ENCODE results near the gene CHIA. TPM values are rescaled to one million over a fixed set of nuclear protein-coding genes. Genes with fewer than 3 reads are reported as not detected.

The CHIA gene
- total and polyA plus RNA-seq, 9 of the 15 experiments (the other 6 are each of a cell fraction or from before 2014, with no cell fraction given) = not detected

GRCh38 chr1:111347026-111347425 lies 56.4 kb downstream of the CHIA start:
- Histone ChIP-seq H3K27ac (ENCODE audit: extremely low read depth, low read depth, low read length) (no peak overlapping the region), H2AFZ (ENCODE audit: low read depth, low read length) (no peak overlapping the region), H3K36me3 (ENCODE audit: control insufficient read depth, insufficient read depth, low read length) (no peaks in the 10 kb centered on the region), H4K20me1 (replicated peaks; ENCODE audit: control insufficient read depth, insufficient read depth, low read length) (no peaks in the 10 kb centered on the region), H3K4me1 (replicated peaks in 1 of 2; ENCODE audit: control insufficient read depth in 2 of 2, insufficient read depth in 2 of 2, low read length in 2 of 2) (peaks cover 0 to 7% of the 10 kb centered on the region in 2 experiments; a peak in 3 of 5 replicates), H3K79me2 (ENCODE audit: control insufficient read depth, insufficient read depth, low read length) (no peaks in the 10 kb centered on the region), H3K27me3 (ENCODE audit: control insufficient read depth in 2 of 2, insufficient read depth in 2 of 2, low read length in 2 of 2) (peaks cover 0 to 15% of the 10 kb centered on the region in 2 experiments; a peak in 1 of 5 replicates), H3K9me1 (ENCODE audit: control insufficient read depth, insufficient read depth, low read length) (no peaks in the 10 kb centered on the region), H3K9me3 (replicated peaks; ENCODE audit: control insufficient read depth, insufficient read depth, low read depth, low read length) (no peaks in the 10 kb centered on the region), H3K9ac (ENCODE audit: insufficient read depth in 1 of 2, low read depth in 2 of 2, low read length in 2 of 2) (no peak overlapping the region), H3K4me3 (no peak overlapping the region), H3K4me2 (ENCODE audit: insufficient read depth, low read length) (no peak overlapping the region)
- POLR2A ChIA-PET = interaction anchor here (0.8 kb wide), 1 partner anchor 683 kb away, joined by 3 read pairs; no protein-coding TSS in a partner anchor
- WGBS (ENCODE audit: insufficient coverage, low coverage, missing lambda C conversion rate) = 18% methylated on average over 6 of the region's 6 CpGs
- TF ChIP-seq ARID4B (CRISPR knock-in tag; IDR thresholded peaks at IDR 0.05) (no peak), ZC3H11A (IDR thresholded peaks at IDR 0.05; ENCODE audit: low read depth, low read length) (no peak)
- intact Hi-C loops (cut with micrococcal nuclease) = loop anchor here (5.0 kb wide), 1 partner anchor 125 kb away; no protein-coding TSS in a partner anchor
- FAIRE-seq = no peak
- in situ Hi-C loops (cut with MboI) = no loop called here
- CTCF ChIA-PET (ENCODE audit: low intra/inter-chr PET ratio) = no interaction called here
- BruUV-seq (replicated peaks) = no TSS peak
- no peak for ATAC-seq
- no peak for DNase-seq (ENCODE audit: extremely low read depth in 1 of 4, low spot score in 3 of 4)
